HG03095 (cell line): ENCODE measurements around the gene TMPRSS5.
"Not testable (repeated sequence)": the region's sequence is repeated elsewhere in the genome, so short reads cannot be mapped to it uniquely, and the experiment has no call there.

Experiments
- ATAC-seq: cut with Tn5 transposase; IDR thresholded peaks from one replicate; pipeline ENCODE4 v1.9.1; 2021; ENCODE audit warnings: moderate library complexity; ENCODE audit not compliant: unreplicated experiment

The TMPRSS5 gene

GRCh38 chr11:113697756-113698407, 8.2 kb downstream of the TMPRSS5 start:
- ATAC-seq, result no peak

- ATAC-seq, result no peak
These were observed 9.0 kb downstream of the TMPRSS5 start for GRCh38 chr11:113697111-113697510.

- no peak for ATAC-seq
These were observed 10.9 kb downstream of the TMPRSS5 start for GRCh38 chr11:113695207-113695606.

GRCh38 chr11:113694390-113694789, 11.7 kb downstream of the TMPRSS5 start:
- ATAC-seq, result no peak

GRCh38 chr11:113693030-113693429, 13.1 kb downstream of the TMPRSS5 start:
- ATAC-seq, result no peak

GRCh38 chr11:113690619-113691569, 15.2 kb downstream of the TMPRSS5 start:
- no peak for ATAC-seq

- no peak for ATAC-seq
These were observed 16.1 kb downstream of the TMPRSS5 start for GRCh38 chr11:113689768-113690618.

- ATAC-seq, result no peak
These were observed 20.3 kb downstream of the TMPRSS5 start for GRCh38 chr11:113685654-113686359.

GRCh38 chr11:113684496-113684895, 21.6 kb downstream of the TMPRSS5 start:
- no peak for ATAC-seq

- ATAC-seq, result no peak
These were observed 22.5 kb downstream of the TMPRSS5 start for GRCh38 chr11:113683481-113684046.

GRCh38 chr11:113681711-113682413, 24.2 kb downstream of the TMPRSS5 start:
- no peak for ATAC-seq

- no peak for ATAC-seq
These were observed 24.8 kb downstream of the TMPRSS5 start for GRCh38 chr11:113681282-113681681.

- no peak for ATAC-seq
These were observed 28.4 kb downstream of the TMPRSS5 start for GRCh38 chr11:113677685-113678084.

GRCh38 chr11:113675565-113675964, 30.5 kb downstream of the TMPRSS5 start:
- no peak for ATAC-seq

- ATAC-seq, result peak; percentile 91
These were observed 31.0 kb downstream of the TMPRSS5 start for GRCh38 chr11:113675003-113675561.

- ATAC-seq, result no peak
These were observed 31.8 kb downstream of the TMPRSS5 start for GRCh38 chr11:113674397-113674685.

- no peak for ATAC-seq
These were observed 32.3 kb downstream of the TMPRSS5 start for GRCh38 chr11:113673550-113674396.

GRCh38 chr11:113671914-113672313, 34.2 kb downstream of the TMPRSS5 start:
- not testable (repeated sequence) for ATAC-seq

- no peak for ATAC-seq
These were observed 35.3 kb downstream of the TMPRSS5 start for GRCh38 chr11:113670831-113671215.
